Urinary bladder (tissue), 4 donors: Measurements from ENCODE around the gene UPF3A. TPM values are rescaled to one million over a fixed set of nuclear protein-coding genes. Genes with fewer than 3 reads are reported as not detected.
"Not testable (repeated sequence)": the region's sequence is repeated elsewhere in the genome, so short reads cannot be mapped to it uniquely, and the experiment has no call there.

Experiments used
- DNase-seq: peaks from one replicate; pipeline ENCODE4 v3.0.0-alpha.2; 2015; ENCODE audit errors: extremely low spot score
- H3K27ac ChIP-seq: one replicate; pipeline ENCODE4 v1.5.1; 2013; ENCODE audit warnings: low read depth, mild to moderate bottlenecking, moderate library complexity
- H3K36me3 ChIP-seq: one replicate; pipeline ENCODE4 v1.6.1; 2013; ENCODE audit warnings: mild to moderate bottlenecking, moderate library complexity; ENCODE audit not compliant: insufficient read depth
- H3K4me1 ChIP-seq: one replicate; pipeline ENCODE4 v1.6.1; 2013; ENCODE audit warnings: mild to moderate bottlenecking, moderate library complexity; ENCODE audit not compliant: insufficient read depth
- H3K4me3 ChIP-seq: one replicate; pipeline ENCODE4 v1.5.1; 2013; ENCODE audit warnings: low read depth, low read length
- WGBS: extraction: QIAGEN DNeasy Blood & Tissue Kit; methylation state at CpG from one replicate; pipeline ENCODE4 v1.1.7; 2013; 5-methylcytosine and 5-hydroxymethylcytosine counted together
- polyA plus RNA-seq: library from polyadenylated mRNA; stranded (reverse); fragments of 200-250 nt; gene quantifications from one replicate; pipeline ENCODE4 v1.2.3, GENCODE V29; 2013
- total RNA-seq: library from RNA; depleted of rRNA; stranded (reverse); fragments of >200 nt; gene quantifications from one replicate; pipeline ENCODE4 v1.2.3, GENCODE V29; 2014
- donor health status: healthy with polysubstance abuse.
- donor health status: healthy.

Gene UPF3A
- total and polyA plus RNA-seq, 2 donors, result 50.1 to 61.7 TPM

DNA sequence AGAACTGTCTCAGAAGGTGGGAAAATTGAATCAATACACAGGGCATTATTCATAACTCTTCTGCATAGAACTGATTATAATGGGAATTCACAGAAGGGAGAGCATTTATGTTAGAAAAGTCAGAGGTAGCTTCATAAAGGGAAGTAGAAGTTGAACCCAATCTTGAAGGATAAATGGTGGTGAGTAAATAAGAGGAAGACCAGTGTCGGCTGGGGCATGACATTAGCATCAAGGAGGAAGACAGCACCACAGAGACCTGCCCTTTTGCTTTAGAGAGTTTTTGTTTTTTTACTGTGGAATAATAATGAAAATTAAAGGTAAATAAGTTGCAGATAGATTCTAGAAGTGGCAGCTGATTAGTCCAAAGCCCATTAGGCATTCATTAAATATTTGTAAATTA is 24.9 kb upstream of the UPF3A start:
- H3K4me3 ChIP-seq, result no peak overlapping the region
- H3K27ac ChIP-seq, result no peak overlapping the region
- 85% methylated on average over 1 of the region's 1 CpG for WGBS
- no peaks in the 10 kb centered on the region for H3K4me1 ChIP-seq
- no peak for DNase-seq
- H3K36me3 ChIP-seq, result peaks cover 12% of the 10 kb centered on the region

DNA sequence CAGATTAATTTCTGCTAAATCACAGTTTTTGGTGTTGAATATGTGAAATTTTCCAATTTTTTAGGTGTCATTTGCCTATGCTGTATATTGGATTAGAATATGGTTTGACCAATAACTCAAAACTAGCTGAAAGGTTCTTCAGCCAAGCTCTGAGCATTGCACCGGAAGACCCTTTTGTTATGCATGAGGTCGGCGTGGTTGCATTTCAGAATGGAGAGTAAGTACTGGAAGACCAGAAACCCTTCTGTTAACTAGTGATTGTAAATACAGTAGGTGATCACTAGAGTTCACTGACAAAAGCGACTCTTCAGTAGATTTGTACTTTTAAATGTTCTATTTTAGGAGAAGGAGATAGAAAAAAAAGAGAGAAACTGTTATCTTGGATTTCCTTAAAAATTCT is 24.4 kb upstream of the UPF3A start:
- no peak overlapping the region for H3K27ac ChIP-seq
- H3K4me1 ChIP-seq, result no peaks in the 10 kb centered on the region
- peaks cover 12% of the 10 kb centered on the region for H3K36me3 ChIP-seq
- no peak for DNase-seq
- H3K4me3 ChIP-seq, result no peak overlapping the region
- WGBS, result 91% methylated on average over 4 of the region's 4 CpGs

DNA sequence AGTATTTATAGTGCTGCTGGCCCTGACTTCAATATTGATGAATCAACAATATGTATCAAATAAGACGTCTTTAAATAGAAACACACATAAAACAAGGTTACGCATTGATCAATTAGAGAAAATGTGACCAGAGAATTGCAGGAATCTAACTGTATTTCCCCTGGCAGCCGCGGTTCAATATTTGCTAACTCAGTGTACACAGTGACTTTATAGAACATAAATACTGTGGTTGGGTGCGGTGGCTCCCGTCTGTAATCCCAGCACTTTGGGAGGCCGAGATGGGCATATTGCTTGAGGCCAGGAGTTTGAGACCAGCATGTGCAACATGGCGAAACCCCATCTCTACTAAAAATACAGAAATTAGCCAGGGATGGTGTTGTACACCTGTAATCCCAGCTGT is 22.8 kb upstream of the UPF3A start:
- H3K4me1 ChIP-seq, result no peaks in the 10 kb centered on the region
- WGBS, result 93% methylated on average over 8 of the region's 8 CpGs
- H3K36me3 ChIP-seq, result peaks cover 10% of the 10 kb centered on the region
- H3K27ac ChIP-seq, result no peak overlapping the region
- no peak for DNase-seq
- no peak overlapping the region for H3K4me3 ChIP-seq

DNA sequence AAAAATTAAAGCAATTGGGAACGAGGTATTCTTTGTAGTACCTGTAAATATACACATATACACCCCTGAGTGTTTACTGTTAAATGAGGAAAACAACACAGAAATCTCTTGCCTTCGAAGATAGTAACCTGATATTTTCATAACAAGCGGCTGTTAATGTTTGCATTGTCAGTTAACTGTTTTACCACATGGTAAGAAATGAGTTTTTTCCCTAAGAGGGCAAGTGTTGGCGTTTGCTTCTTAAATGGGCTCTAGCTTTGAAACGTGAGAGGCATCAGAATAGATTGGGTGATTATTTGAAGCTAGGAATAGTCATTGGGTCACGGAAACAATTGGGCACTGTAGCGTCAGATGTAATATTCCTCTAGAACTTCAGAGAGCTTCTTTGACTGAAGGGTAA is 22.0 kb upstream of the UPF3A start:
- DNase-seq, result no peak
- H3K36me3 ChIP-seq, result peaks cover 10% of the 10 kb centered on the region
- H3K4me3 ChIP-seq, result no peak overlapping the region
- WGBS, result 85% methylated on average over 7 of the region's 7 CpGs
- H3K27ac ChIP-seq, result no peak overlapping the region
- no peaks in the 10 kb centered on the region for H3K4me1 ChIP-seq

DNA sequence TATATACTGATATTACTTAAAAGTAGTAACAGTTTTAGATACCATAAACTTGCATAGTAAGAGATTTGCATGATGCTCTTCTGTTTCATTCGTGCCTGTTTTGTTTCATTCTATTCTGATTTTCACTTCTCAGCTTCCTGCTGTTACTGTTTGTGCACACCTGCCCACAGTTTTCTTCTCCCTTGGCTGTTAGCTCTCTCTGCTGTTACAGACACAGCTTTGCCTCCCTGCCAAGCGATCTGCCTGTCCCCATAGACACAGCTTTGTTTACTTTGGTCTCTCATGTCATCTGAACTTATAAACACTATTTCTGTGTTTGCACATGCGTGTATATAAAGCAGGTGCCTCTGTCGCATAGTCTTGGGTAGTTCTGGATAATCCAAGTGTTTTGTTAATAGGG is 21.4 kb upstream of the UPF3A start:
- 73% methylated on average over 4 of the region's 4 CpGs for WGBS
- Histone ChIP-seq H3K27ac (no peak overlapping the region), H3K4me1 (no peaks in the 10 kb centered on the region), H3K4me3 (no peak overlapping the region), H3K36me3 (peaks cover 12% of the 10 kb centered on the region)
- DNase-seq, result no peak

DNA sequence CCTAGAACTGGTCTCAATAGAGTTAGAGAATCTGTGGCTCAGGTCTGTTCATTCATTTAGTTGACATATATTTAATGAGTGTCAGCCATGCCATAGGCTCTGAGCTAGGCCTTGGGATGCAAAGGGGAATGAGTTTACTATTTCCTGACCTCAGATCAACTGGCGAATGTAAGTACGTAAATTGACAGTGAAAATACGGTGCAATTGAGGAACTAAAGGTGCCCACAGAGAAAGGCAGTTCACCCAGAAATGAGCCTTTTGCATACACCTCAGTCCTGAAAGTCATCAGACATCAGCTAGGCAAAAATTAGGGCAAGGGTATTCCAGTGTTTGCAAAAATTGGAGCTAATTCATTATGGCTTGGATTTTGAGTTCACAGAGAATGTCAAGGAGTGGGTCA is 20.6 kb upstream of the UPF3A start:
- H3K4me3 ChIP-seq, result no peak overlapping the region
- H3K27ac ChIP-seq, result no peak overlapping the region
- peaks cover 13% of the 10 kb centered on the region for H3K36me3 ChIP-seq
- 85% methylated on average over 3 of the region's 3 CpGs for WGBS
- H3K4me1 ChIP-seq, result no peaks in the 10 kb centered on the region
- DNase-seq, result no peak

DNA sequence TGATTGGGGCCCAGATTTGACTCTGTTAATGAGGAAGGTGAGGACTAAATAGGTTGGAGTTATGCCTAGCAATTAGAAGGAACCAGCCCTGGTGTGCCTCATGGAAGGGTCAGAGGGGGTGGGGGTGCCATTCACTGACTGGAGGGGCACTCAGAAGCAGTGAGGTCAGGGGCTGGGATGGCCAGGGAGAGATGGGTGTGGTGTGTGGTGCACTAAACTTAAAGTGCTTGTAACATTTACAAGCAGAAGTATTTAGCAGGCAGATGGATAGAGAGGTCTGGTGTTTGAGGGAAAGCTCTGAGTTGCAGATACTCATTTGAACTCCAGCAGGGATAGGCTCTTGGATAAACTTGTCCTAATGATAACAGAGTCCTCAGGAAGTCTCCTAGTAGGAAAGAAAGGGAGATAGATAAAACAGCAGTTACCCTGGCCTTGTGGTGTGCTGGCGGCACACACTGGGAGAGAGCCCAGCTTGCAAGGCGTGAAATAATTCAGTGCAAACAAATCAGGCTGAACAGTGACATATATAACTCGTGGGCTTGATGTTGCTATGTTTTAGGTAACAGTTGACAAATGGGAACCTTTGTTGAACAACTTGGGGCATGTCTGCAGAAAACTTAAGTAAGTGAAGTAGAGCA is 20.0 kb upstream of the UPF3A start:
- no peak overlapping the region for H3K4me3 ChIP-seq
- WGBS, result 64% methylated on average over 3 of the region's 3 CpGs
- no peak for DNase-seq
- H3K4me1 ChIP-seq, result no peaks in the 10 kb centered on the region
- H3K27ac ChIP-seq, result no peak overlapping the region
- peaks cover 10% of the 10 kb centered on the region for H3K36me3 ChIP-seq

DNA sequence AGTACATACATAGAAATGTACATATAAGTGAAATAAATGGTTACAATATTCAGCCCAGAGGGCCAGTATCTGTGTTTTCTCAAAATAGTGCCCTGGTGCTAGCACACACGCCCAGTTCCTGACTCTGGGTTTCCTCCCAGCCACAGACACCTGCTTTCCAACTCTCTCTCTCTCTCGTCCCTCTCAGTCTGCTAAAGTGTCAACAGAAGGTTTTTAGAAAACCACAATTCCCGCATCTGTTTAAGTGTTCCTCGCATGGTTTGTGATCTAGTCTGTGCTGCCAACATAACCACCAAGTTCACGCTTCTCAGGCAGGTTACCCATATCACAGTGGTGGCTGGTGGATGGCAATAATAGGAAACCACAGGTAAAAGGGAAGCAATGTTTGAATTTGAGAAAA is 17.8 kb upstream of the UPF3A start:
- H3K27ac ChIP-seq, result no peak overlapping the region
- 93% methylated on average over 5 of the region's 5 CpGs for WGBS
- no peaks in the 10 kb centered on the region for H3K4me1 ChIP-seq
- H3K4me3 ChIP-seq, result no peak overlapping the region
- peaks cover 7% of the 10 kb centered on the region for H3K36me3 ChIP-seq
- DNase-seq, result no peak

DNA sequence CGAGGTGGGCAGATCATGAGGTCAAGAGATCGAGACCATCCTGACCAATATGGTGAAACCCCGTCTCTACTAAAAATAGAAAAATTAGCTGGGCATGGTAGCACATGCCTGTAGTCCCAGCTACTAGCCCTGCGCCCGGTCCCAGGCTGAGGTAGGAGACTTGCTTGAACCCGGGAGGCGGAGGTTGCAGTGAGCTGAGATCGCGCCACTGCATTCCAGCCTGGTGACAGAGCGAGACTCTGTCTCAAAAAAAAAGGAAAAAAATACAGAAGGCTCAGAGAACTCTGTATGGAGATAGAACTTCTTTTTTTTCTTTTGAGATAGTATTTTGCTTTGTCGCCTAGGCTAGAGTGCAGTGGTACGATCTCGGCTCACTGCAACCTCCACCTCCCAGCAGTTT is 17.1 kb upstream of the UPF3A start:
- H3K4me1 ChIP-seq, H3K4me3 ChIP-seq, H3K27ac ChIP-seq, DNase-seq, H3K36me3 ChIP-seq: not testable (repeated sequence)
- 97% methylated on average over 13 of the region's 13 CpGs for WGBS

DNA sequence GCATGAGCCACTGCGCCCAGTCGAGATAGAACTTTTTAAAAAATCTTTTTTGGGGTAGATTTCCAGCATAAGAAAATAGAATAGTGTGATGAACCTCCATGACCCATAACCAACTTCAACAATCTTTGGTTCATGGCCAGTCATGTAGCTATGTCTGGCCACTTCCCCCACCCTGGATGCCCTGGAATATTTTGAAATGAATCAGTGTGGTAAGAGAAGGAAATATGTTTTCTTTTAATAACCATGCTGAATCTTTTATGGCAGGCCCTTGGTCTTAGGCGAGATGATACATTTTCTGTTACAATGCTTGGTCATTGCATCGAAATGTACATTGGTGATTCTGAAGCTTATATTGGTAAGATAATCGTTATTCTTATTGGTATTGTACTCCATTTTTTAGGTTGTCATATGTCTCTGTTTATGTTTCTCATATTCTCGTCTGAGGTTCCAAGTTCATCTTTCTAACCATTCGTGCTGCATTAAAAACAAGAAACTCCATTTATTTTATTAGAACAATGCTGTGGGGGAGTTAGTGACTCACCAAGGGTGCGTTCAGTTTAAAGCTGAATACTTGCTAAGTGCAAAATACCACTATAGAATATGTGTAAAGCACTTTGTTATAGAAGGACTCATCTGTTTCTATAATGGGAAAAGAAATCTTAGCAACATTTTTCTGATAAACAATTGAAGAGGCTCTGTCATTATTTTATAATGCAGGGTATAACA is 16.4 kb upstream of the UPF3A start:
- Histone ChIP-seq H3K27ac (no peak overlapping the region), H3K4me3 (no peak overlapping the region), H3K36me3 (peaks cover 5% of the 10 kb centered on the region), H3K4me1 (no peaks in the 10 kb centered on the region)
- WGBS, result 91% methylated on average over 8 of the region's 8 CpGs
- DNase-seq, result no peak

DNA sequence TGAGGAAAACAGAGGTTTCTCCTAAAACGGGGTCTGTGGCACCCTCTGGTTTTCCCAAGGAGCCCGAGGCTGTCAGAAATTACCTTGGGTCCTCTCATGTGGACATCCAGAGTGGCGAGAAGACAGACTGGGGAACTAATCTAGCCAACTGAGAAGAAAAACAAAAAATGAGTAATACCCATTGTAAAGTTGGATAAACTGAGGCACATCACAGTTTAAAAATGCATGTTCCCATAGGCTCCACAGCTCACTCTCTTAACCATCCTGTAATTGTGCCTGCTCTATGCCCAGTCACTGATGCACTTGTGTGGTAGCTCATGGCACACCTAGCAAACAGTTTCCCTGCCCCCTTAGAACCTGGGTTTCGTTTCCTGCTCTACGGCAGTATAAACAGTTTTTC is 15.2 kb upstream of the UPF3A start:
- Histone ChIP-seq H3K4me3 (no peak overlapping the region), H3K4me1 (no peaks in the 10 kb centered on the region), H3K36me3 (peaks cover 5% of the 10 kb centered on the region), H3K27ac (no peak overlapping the region)
- no peak for DNase-seq
- WGBS, result 94% methylated on average over 5 of the region's 5 CpGs

DNA sequence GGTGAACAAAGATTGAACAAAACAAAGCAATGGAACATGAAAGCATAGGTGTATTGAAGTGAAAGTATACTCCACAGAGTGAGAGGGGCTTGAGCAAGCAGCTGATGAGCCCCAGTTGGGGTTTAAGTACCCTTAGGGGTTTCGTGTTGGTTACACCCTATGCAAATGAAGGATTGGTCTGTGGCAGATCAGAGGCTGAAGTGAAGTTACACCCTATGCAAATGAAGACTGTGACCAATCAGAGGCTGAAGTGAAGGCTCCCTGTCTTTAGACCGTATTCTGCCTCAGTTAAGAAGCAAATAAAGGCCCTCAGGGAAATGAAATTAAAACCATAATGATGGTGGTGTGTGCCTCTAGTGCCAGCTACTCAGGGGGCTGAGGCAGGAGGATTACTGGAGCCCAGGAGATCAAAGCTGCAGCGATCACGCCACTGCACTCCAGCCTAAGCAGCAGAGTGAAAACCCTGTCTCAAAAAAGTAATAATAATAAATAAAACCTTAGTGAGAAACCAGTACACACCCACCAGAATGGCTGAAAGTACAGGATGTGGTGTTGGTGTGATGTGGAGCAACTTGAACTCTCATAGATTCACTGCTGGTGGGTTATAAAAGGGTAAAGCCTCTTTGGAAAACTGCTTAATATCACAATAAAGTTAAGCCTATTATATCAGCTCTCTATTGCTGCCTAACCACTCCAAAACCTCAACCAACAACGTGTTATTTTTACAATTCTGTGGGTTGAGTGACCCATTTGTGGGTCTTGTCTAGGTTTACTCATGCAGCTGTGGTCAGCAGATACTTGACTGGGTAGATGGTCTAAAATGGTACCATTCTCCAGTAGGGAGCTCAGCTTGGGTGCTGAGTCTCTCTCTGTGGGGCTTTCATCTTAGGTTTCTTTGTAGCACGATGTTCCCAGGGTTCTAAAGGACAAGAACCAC is 12.8 kb upstream of the UPF3A start:
- no peak for DNase-seq
- no peak overlapping the region for H3K27ac ChIP-seq
- H3K4me3 ChIP-seq, result no peak overlapping the region
- H3K36me3 ChIP-seq, result peaks cover 5% of the 10 kb centered on the region
- no peaks in the 10 kb centered on the region for H3K4me1 ChIP-seq
- WGBS, result 94% methylated on average over 6 of the region's 6 CpGs

DNA sequence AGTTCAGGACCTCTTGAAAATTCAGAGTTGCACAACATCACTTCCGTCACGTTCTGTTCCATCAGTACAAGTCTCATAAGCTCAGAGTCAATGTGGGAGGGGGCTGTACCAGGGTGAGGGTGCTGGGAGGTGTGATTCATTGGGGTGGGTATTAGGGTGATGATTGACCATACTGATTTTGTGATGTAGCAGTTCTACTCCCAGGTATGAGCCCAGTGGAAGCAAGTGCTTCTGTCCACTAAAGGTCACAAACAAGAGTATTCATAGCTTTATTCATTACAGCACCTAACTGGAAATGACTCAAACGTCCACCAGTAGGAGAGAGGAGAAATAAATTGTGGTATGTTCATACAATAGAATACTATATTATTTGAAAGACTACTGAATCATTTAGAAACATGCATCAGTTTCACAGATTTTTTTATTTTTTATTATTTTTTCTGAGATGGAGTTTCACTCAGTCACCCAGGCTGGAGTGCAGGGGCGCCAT is 12.1 kb upstream of the UPF3A start:
- no peak for DNase-seq
- WGBS, result 88% methylated on average over 4 of the region's 4 CpGs
- Histone ChIP-seq H3K36me3 (peaks cover 5% of the 10 kb centered on the region), H3K27ac (no peak overlapping the region), H3K4me3 (no peak overlapping the region), H3K4me1 (no peaks in the 10 kb centered on the region)
